Dendritic cell treated with granulocyte-macrophage colony-stimulating factor and Interleukin-4, amounts not matched to agents 40 ng/mL and 50 ng/mL, for 4 days (primary cell): ENCODE data around the gene RABIF.
A peak's percentile ranks its signal among the peaks of the same experiment; 100 is the strongest.
"Not testable (repeated sequence)": the region's sequence is repeated elsewhere in the genome, so short reads cannot be mapped to it uniquely, and the experiment has no call there.

ENCODE experiments used
- H3K27ac Mint-ChIP-seq: one replicate; pipeline ENCODE4 v1.8.0; 2022; ENCODE audit warnings: mild to moderate bottlenecking, mixed read lengths
- H3K27me3 Mint-ChIP-seq: one replicate; pipeline ENCODE4 v1.8.0; 2022; ENCODE audit warnings: mild to moderate bottlenecking, mixed read lengths
- H3K36me3 Mint-ChIP-seq: one replicate; pipeline ENCODE4 v1.8.0; 2022; ENCODE audit warnings: low read depth, mixed read lengths
- H3K4me1 Mint-ChIP-seq: one replicate; pipeline ENCODE4 v1.8.0; 2022; ENCODE audit warnings: low read depth, mixed read lengths
- H3K4me3 Mint-ChIP-seq: one replicate; pipeline ENCODE4 v1.8.0; 2022; ENCODE audit warnings: mild to moderate bottlenecking, moderate library complexity, mixed read lengths
- H3K9me3 Mint-ChIP-seq: one replicate; pipeline ENCODE4 v1.8.0; 2022; ENCODE audit warnings: mixed read lengths
- intact Hi-C: fragments of 100-400 bp; cut with micrococcal nuclease; formaldehyde crosslinking; loops from one replicate; pipeline ENCODE4 v1.15.0; 2022

RABIF gene

DNA sequence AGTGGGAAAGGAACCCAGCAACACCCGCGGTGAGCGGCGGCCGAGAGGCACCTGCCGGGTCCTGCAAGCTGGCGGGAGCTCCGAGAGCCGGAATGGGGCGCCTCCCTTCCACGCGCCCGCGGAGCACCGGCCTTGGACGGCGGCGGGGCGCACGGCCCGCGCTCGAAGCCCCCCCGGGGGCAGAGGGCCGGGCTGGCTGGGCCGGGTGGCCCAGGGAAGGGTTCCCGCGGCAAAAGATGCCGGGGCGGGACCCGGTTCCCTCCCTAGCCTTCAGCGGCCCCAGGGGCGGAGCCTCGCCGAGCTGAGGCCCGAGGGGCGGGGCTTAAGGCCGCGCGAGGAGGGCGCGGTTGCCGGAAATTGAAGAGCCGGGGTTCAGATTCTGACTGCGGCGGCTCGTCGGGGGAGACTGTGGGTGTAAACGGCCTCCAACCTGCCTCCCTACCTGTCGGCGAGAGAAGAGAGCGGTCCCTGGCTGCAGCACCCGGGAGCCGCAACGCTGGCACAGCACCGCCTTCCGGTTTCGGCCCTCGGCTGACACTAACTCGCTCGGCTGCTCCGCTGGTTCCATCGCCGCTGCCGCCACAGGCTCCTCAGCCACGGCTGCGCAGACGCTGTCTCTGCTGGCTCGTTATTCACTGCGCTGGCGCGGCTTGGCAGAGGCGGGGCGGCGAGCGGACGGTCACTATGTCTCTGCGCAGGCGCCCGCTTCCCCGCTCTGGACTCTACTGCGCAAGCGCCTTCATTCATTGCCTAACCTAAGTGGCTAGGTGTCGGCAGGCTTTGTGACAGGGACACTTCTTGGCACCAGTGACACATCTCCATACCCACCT, at the start of gene RABIF:
TSS of gene RABIF (minus strand) at position 619 of the 830 bp plus-strand sequence. CDS start at position 568, 51 bp downstream.
- Mint-ChIP-seq H3K4me3 (peak within 1 kb of the TSS; percentile 77), H3K27ac (peak within 1 kb of the TSS; percentile 93), H3K36me3 (peaks cover 47% of the 10 kb centered on the region), H3K4me1 (peaks cover 15% of the 10 kb centered on the region), H3K27me3 (no peaks in the 10 kb centered on the region), H3K9me3 (no peaks in the 10 kb centered on the region)
- intact Hi-C loops: loop anchor here (2.0 to 5.0 kb wide), 4 partner anchors 39 to 118 kb away; partner anchors contain the start of genes KLHL12 and TMEM183A

- H3K27me3 Mint-ChIP-seq: no peaks in the 10 kb centered on the region
- intact Hi-C loops: no loop called here
- peaks cover 12% of the 10 kb centered on the region for H3K4me1 Mint-ChIP-seq
- H3K27ac Mint-ChIP-seq: no peak overlapping the region
- no peak overlapping the region for H3K4me3 Mint-ChIP-seq
- no peaks in the 10 kb centered on the region for H3K9me3 Mint-ChIP-seq
- peaks cover 41% of the 10 kb centered on the region for H3K36me3 Mint-ChIP-seq
Measured at GRCh38 chr1:202938287-202938925, 49.5 kb upstream of the RABIF start.

DNA sequence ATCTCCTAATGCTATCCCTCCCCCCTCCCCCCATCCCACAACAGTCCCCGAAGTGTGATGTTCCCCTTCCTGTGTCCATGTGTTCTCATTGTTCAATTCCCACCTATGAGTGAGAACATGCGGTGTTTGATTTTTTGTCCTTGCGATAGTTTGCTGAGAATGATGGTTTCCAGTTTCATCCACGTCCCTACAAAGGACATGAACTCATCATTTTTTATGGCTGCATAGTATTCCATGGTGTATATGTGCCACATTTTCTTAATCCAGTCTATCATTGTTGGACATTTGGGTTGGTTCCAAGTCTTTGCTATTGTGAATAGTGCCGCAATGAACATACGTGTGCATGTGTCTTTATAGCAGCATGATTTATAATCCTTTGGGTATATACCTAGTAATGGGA, 47.5 kb upstream of the RABIF start:
- H3K9me3 Mint-ChIP-seq, intact Hi-C loops, H3K4me3 Mint-ChIP-seq, H3K27ac Mint-ChIP-seq, H3K27me3 Mint-ChIP-seq: not testable (repeated sequence)
- Mint-ChIP-seq H3K4me1 (peaks cover 13% of the 10 kb centered on the region), H3K36me3 (peaks cover 21% of the 10 kb centered on the region)

DNA sequence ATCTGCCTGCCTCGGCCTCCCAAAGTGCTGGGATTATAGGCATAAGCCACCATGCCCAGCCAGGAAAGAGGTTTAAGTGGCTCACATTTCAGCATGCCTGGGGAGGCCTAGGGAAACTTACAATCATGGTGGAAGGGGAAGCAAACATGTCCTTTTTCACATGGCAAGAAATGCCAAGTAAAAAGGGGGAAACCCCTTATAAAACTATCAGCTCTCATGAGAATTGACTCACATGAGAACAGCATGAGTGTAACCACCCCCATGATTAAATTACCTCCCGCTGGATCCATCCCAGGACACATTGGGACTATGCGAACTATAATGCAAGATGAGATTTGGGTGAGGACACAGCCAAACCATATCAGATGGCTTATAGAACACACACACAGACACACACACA, 46.9 kb upstream of the RABIF start:
- Mint-ChIP-seq H3K27ac (no peak overlapping the region), H3K4me3 (no peak overlapping the region), H3K27me3 (peaks cover 3% of the 10 kb centered on the region), H3K9me3 (no peaks in the 10 kb centered on the region), H3K4me1 (peaks cover 13% of the 10 kb centered on the region), H3K36me3 (peaks cover 16% of the 10 kb centered on the region)
- intact Hi-C loops: no loop called here

DNA sequence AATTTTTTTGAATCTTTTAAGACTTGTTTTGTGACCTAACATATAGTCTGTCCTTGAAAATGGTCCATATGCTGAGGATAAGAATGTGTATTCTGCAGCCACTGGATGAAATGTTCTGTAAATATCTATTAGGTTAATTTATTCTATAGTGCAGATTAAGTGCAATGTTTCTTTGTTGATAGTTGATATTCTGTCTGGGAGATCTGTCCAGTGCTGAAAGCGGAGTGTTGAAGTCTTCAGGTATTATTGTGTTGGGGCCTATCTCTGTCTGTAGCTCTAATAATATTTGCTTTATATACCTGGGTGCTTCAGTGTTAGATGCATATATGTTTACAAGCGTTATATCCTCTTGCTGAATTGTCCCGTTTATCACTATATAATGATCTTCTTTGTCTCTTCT, 45.8 kb upstream of the RABIF start:
- Mint-ChIP-seq H3K27ac (no peak overlapping the region), H3K4me1 (peaks cover 13% of the 10 kb centered on the region), H3K4me3 (no peak overlapping the region), H3K36me3 (peaks cover 5% of the 10 kb centered on the region), H3K9me3 (no peaks in the 10 kb centered on the region), H3K27me3 (peaks cover 3% of the 10 kb centered on the region)
- intact Hi-C loops: no loop called here

- H3K9me3 Mint-ChIP-seq: no peaks in the 10 kb centered on the region
- no peak overlapping the region for H3K4me3 Mint-ChIP-seq
- H3K27me3 Mint-ChIP-seq: peaks cover 3% of the 10 kb centered on the region
- H3K27ac Mint-ChIP-seq: no peak overlapping the region
- H3K4me1 Mint-ChIP-seq: peaks cover 13% of the 10 kb centered on the region
- no peaks in the 10 kb centered on the region for H3K36me3 Mint-ChIP-seq
- intact Hi-C loops: no loop called here
Measured at GRCh38 chr1:202932476-202932875, 43.5 kb upstream of the RABIF start.

DNA sequence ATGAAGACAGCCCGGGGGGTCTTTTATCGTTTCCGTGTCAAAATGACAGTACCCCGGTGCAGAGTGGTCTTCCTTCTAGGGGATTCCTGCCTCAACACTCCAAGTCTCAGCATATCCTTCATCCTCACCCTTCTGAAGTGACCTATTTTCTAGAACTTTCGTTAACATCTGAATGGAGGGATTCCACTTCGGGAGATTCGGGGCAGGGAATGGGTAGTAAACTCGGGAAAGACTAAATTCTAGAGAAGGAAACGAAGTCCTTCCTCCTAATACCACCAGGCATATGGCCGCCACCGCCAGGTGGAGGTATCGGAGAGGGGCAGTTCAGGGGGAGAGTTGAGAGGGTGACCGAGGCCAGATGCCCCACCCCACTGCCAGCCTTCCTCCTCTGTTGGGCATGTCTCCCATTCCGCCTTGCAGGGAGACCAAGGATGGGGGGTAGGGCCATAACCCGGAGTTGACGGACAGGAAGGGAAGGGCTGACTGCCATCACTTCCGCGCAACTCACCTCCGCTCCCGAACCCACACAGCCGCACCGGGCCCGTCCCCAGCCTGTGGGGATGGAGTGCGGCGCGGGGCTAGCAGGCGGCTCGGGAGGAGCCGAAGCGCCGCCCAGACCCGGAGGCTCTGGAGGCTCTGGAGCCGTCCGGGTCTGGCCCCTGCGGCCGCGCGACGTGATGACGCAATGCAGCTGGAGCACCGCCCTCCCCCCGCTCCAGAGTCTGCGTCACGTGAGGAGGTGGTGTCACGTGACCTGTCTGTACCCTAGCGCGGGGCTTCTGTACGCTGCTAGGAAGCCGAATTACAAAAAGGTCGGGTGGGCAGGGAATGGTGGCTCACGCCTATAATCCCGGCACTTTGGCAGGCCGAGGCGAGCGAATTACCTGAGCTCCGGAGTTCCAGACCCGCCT, 37.9 kb upstream of the RABIF start, which contains the start of gene KLHL12:
TSS of gene KLHL12 (minus strand) at position 654 of the 911 bp plus-strand sequence. CDS start 2,072 bp downstream, outside the sequence.
- Mint-ChIP-seq H3K27me3 (peaks cover 3% of the 10 kb centered on the region), H3K4me1 (peaks cover 40% of the 10 kb centered on the region), H3K4me3 (peak within 1 kb of the TSS; percentile 91), H3K36me3 (peaks cover 40% of the 10 kb centered on the region), H3K27ac (peak within 1 kb of the TSS; percentile 95), H3K9me3 (no peaks in the 10 kb centered on the region)
- intact Hi-C loops: loop anchor here (2.0 to 5.0 kb wide), 3 partner anchors 40 to 72 kb away; partner anchors contain the start of genes CYB5R1 and RABIF

- H3K9me3 Mint-ChIP-seq: no peaks in the 10 kb centered on the region
- H3K27me3 Mint-ChIP-seq: no peaks in the 10 kb centered on the region
- peaks cover 40% of the 10 kb centered on the region for H3K4me1 Mint-ChIP-seq
- peaks cover 52% of the 10 kb centered on the region for H3K36me3 Mint-ChIP-seq
- no peak overlapping the region for H3K4me3 Mint-ChIP-seq
- no peak overlapping the region for H3K27ac Mint-ChIP-seq
- intact Hi-C loops: no loop called here
Measured at GRCh38 chr1:202923533-202923932, 34.6 kb upstream of the RABIF start.

DNA sequence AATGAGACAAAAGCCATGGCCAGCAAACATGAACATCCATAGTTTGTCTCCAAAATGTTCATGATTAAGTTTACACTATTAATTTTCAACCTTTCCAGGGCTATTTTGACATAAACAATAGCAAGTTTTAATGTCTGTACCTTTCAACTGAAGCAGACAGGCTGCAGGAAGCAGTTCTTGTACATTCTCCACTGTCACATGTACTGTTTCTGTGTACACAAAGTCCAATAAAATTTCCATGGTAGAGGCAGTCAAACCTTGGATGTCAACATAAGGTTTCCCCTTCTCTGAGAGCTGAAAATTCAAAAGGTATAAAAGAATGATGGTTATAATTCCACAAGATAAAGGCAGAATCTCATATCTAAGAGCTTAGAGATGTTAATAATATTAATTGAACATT, 30.7 kb upstream of the RABIF start:
- H3K9me3 Mint-ChIP-seq: no peaks in the 10 kb centered on the region
- H3K36me3 Mint-ChIP-seq: peaks cover 67% of the 10 kb centered on the region
- H3K4me3 Mint-ChIP-seq: no peak overlapping the region
- H3K27ac Mint-ChIP-seq: no peak overlapping the region
- H3K4me1 Mint-ChIP-seq: peaks cover 25% of the 10 kb centered on the region
- no peaks in the 10 kb centered on the region for H3K27me3 Mint-ChIP-seq
- intact Hi-C loops: no loop called here

DNA sequence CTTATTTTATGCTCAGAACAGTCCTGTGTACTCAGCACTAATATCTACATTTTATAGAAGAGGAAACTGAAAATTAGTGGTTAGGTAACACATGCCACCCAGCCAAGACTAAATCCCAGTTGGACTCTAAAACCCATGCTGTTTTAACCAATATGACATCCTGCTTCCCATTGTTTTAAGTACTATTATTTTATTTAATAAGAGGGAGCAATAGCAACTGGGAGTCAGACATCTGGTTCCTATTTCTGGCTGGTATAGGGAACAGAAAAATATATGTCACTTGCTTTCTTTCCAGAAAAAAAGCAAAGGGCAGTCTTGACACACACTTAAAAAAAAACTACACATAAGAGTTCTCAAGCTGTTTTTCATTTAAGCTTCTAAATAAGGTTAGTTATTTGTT, 26.2 kb upstream of the RABIF start:
- Mint-ChIP-seq H3K36me3 (peaks cover 85% of the 10 kb centered on the region), H3K27me3 (no peaks in the 10 kb centered on the region), H3K4me1 (no peaks in the 10 kb centered on the region), H3K4me3 (no peak overlapping the region), H3K9me3 (no peaks in the 10 kb centered on the region), H3K27ac (peak overlapping the region; percentile 46)
- intact Hi-C loops: no loop called here

DNA sequence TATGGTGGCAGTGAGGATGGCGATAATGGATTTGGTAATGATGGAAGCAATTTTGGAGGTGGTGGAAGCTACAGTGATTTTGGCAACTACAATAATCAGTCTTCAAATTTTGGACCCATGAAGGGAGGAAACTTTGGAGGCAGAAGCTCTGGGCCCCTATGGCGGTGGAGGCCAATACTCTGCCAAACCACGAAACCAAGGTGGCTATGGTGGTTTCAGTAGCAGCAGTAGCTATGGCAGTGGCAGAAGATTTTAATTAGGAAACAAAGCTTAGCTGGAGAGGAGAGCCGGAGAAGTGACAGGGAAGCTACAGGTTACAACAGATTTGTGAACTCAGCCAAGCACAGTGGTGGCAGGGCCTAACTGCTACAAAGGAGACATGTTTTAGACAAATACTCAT, 23.5 kb upstream of the RABIF start:
- H3K4me3 Mint-ChIP-seq, intact Hi-C loops, H3K27ac Mint-ChIP-seq, H3K9me3 Mint-ChIP-seq, H3K27me3 Mint-ChIP-seq, H3K4me1 Mint-ChIP-seq: not testable (repeated sequence)
- H3K36me3 Mint-ChIP-seq: peaks cover 89% of the 10 kb centered on the region

GRCh38 chr1:202909494-202909893, 20.5 kb upstream of the RABIF start:
- Mint-ChIP-seq H3K27me3 (no peaks in the 10 kb centered on the region), H3K4me3 (no peak overlapping the region), H3K4me1 (no peaks in the 10 kb centered on the region), H3K36me3 (peaks cover 98% of the 10 kb centered on the region), H3K9me3 (no peaks in the 10 kb centered on the region), H3K27ac (peak overlapping the region; percentile 44)
- intact Hi-C loops: no loop called here

GRCh38 chr1:202908998-202909397, 20.0 kb upstream of the RABIF start:
- Mint-ChIP-seq H3K27ac (peak overlapping the region; percentile 44), H3K27me3 (no peaks in the 10 kb centered on the region), H3K36me3 (peaks cover 98% of the 10 kb centered on the region), H3K4me1 (no peaks in the 10 kb centered on the region), H3K4me3 (no peak overlapping the region), H3K9me3 (no peaks in the 10 kb centered on the region)
- intact Hi-C loops: no loop called here
